Ishikawa (cell line): ENCODE results near the gene SRR.

Experiments
- CEBPB ChIP-seq: IDR thresholded peaks from 2 replicates; pipeline ENCODE4 v1.6.1; 2012
- CREB1 ChIP-seq: IDR thresholded peaks from 2 replicates; pipeline ENCODE4 v1.6.1; 2012; ENCODE audit warnings: low read depth
- EGR1 ChIP-seq: IDR thresholded peaks from 2 replicates; pipeline ENCODE4 v1.6.1; 2012
- EP300 ChIP-seq: IDR thresholded peaks from 2 replicates; pipeline ENCODE4 v1.6.1; 2012; ENCODE audit warnings: borderline replicate concordance
- FOXM1 ChIP-seq: IDR thresholded peaks from 2 replicates; pipeline ENCODE4 v1.6.1; 2012; ENCODE audit warnings: low read depth, borderline replicate concordance
- MAX ChIP-seq: IDR thresholded peaks from 2 replicates; pipeline ENCODE4 v1.6.1; 2012
- NFIC ChIP-seq: IDR thresholded peaks from 2 replicates; pipeline ENCODE4 v1.6.1; 2012
- RAD21 ChIP-seq: IDR thresholded peaks from 2 replicates; pipeline ENCODE4 v1.6.1; 2012; ENCODE audit warnings: low read depth
- REST ChIP-seq: IDR thresholded peaks from 2 replicates; pipeline ENCODE4 v1.6.1; 2012; ENCODE audit warnings: low read depth, mild to moderate bottlenecking
- TAF1 ChIP-seq: IDR thresholded peaks from 2 replicates; pipeline ENCODE4 v1.6.1; 2012; ENCODE audit warnings: low read depth, mild to moderate bottlenecking
- TCF12 ChIP-seq: IDR thresholded peaks from 2 replicates; pipeline ENCODE4 v1.6.1; 2012; ENCODE audit warnings: low read depth
- TEAD4 ChIP-seq: IDR thresholded peaks from 2 replicates; pipeline ENCODE4 v1.6.1; 2012
- USF1 ChIP-seq: IDR thresholded peaks from 2 replicates; pipeline ENCODE4 v1.6.1; 2012
- YY1 ChIP-seq: IDR thresholded peaks from 2 replicates; pipeline ENCODE4 v1.6.1; 2012; ENCODE audit warnings: low read depth
- ZBTB7A ChIP-seq: IDR thresholded peaks from 2 replicates; pipeline ENCODE4 v1.6.1; 2012; ENCODE audit warnings: low read depth

The SRR gene

GRCh38 chr17:2266045-2266864 is 37.5 kb upstream of the SRR start:
- TF ChIP-seq EP300 (no peak), YY1 (no peak), MAX (no peak)

- TF ChIP-seq EP300 (no peak), MAX (no peak), YY1 (no peak), FOXM1 (no peak), USF1 (no peak), NFIC (no peak), ZBTB7A (no peak), TAF1 (no peak), CREB1 (no peak), RAD21 (no peak), REST (no peak), TCF12 (no peak), EGR1 (no peak), CEBPB (no peak)
These were observed 36.9 kb upstream of the SRR start for GRCh38 chr17:2266865-2267228.

- TF ChIP-seq YY1 (no peak), EP300 (no peak), REST (no peak), TEAD4 (no peak)
These were observed 36.4 kb upstream of the SRR start for GRCh38 chr17:2267354-2267753.

GRCh38 chr17:2271985-2272702 is 31.6 kb upstream of the SRR start:
- TF ChIP-seq REST: no peak
- TF ChIP-seq RAD21: no peak
- TF ChIP-seq EP300: no peak
- TF ChIP-seq TAF1: no peak
- no peak for TF ChIP-seq CEBPB
- no peak for TF ChIP-seq CREB1
- no peak for TF ChIP-seq YY1
- TF ChIP-seq TCF12: no peak

GRCh38 chr17:2274414-2274813 is 29.3 kb upstream of the SRR start:
- no peak for TF ChIP-seq EGR1
- TF ChIP-seq CEBPB: no peak
- TF ChIP-seq USF1: no peak
- TF ChIP-seq CREB1: no peak
- no peak for TF ChIP-seq REST
- TF ChIP-seq RAD21: no peak
- TF ChIP-seq FOXM1: no peak
- TF ChIP-seq TCF12: no peak
- no peak for TF ChIP-seq ZBTB7A
- no peak for TF ChIP-seq MAX
